A673 (cell line): ENCODE measurements around the gene TARS3.

Experiments used
- EZH2 ChIP-seq: fragments of 200-600 bp; sonication (generic); IDR thresholded peaks from 2 replicates; pipeline ENCODE4 v1.6.1; 2017; ENCODE audit warnings: borderline replicate concordance, low read depth, mild to moderate bottlenecking, mixed read lengths, antibody characterized with exemption, low read length; ENCODE audit not compliant: poor library complexity, severe bottlenecking
- TF ChIP-seq, protein P1 (sequence below): fragments of 300-800, 200-600 bp; sonication (generic); conservative IDR thresholded peaks from 2 replicates; pipeline ENCODE4 v1.5.1; 2017; ENCODE audit warnings: low read depth, mild to moderate bottlenecking, antibody characterized with exemption, low read length, moderate library complexity, mixed read lengths

DNA sequence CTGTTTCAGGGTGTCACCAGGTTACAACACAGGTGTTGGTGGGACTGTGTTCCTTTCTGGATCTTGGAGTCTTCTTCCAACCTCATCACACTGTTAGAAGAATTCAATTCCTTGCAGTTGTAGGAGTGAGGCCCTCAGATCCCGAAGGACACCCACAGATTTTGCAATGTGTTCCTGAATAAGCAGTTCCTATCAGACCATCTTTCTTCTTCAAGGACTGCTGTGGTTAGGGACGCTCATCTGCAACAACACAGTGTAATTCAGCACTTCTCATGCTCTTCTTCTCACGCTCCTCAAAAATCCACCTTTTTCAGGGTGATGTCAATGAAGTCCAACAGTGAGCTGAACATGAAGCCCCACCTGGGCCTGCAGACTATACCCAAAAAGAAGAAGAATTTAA is 90.9 kb downstream of the TARS3 start:
- TF ChIP-seq, protein P1, sequence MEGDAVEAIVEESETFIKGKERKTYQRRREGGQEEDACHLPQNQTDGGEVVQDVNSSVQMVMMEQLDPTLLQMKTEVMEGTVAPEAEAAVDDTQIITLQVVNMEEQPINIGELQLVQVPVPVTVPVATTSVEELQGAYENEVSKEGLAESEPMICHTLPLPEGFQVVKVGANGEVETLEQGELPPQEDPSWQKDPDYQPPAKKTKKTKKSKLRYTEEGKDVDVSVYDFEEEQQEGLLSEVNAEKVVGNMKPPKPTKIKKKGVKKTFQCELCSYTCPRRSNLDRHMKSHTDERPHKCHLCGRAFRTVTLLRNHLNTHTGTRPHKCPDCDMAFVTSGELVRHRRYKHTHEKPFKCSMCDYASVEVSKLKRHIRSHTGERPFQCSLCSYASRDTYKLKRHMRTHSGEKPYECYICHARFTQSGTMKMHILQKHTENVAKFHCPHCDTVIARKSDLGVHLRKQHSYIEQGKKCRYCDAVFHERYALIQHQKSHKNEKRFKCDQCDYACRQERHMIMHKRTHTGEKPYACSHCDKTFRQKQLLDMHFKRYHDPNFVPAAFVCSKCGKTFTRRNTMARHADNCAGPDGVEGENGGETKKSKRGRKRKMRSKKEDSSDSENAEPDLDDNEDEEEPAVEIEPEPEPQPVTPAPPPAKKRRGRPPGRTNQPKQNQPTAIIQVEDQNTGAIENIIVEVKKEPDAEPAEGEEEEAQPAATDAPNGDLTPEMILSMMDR, result no peak
- TF ChIP-seq EZH2, result no peak
